Suppressor macrophage treated with lipopolysaccharide for 4 hours (primary cell): Measurements from ENCODE around the gene ZNF165.
A peak's percentile ranks its signal among the peaks of the same experiment; 100 is the strongest.

Source experiments
- DNase-seq: peaks from one replicate; pipeline ENCODE4 v3.0.0-alpha.2; 2020

The ZNF165 gene

DNA sequence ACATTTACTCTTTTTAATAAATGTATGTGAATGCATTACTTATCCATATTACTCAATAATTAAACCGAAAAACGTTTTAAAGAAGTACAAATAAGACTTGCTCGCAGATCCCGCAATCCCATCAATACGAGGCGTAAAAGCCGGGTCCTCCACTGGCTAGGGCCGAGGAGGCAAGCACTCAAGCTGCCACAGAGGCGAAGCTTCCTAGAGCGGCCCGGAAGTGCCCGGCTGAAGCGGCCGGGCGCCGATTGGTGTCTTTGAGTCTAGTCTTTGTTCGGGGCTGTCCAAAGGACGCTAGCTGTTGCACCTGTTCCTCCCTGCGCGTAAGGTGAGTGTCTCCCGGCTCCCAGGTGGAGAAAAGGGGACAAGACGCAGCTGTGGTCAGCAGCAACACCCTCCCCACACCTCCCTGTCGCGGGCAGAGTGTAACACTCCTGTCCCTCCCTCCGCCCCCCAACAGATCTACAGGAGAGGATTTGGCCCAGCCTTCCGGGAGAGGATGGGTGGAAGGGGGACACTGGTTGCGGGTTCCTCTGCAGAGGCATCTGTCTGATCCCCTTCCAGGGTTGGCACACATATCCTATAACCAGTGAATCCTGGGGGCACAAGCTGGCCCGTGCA, 44.1 kb downstream of the ZNF165 start, which contains the start of gene ZSCAN16:
TSS of gene ZSCAN16 (plus strand) at position 260 of the 621 bp plus-strand sequence. CDS start 835 bp downstream, outside the sequence.
- DNase-seq = peak; percentile 87

DNA sequence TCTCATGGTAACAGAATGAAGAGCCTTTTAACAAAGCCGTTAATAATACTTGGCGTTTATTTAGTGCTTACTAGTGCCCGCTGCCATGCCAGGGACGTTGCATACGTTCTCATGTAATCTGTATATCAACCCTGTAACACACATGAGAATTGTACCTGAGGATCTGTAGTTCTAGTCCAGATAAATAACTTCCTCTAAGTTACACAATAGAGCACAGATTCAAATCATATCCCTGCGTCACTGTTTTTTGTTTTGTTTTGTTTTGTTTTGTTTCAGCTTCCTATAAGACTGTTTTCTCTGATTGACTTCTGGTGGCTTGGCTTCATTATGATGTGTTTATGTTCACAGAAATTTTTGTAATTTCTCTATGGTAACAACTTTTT, 44.6 kb downstream of the ZNF165 start:
- DNase-seq = peak; percentile 53

GRCh38 chr6:28125401-28125800, 45.0 kb downstream of the ZNF165 start:
- no peak for DNase-seq

DNA sequence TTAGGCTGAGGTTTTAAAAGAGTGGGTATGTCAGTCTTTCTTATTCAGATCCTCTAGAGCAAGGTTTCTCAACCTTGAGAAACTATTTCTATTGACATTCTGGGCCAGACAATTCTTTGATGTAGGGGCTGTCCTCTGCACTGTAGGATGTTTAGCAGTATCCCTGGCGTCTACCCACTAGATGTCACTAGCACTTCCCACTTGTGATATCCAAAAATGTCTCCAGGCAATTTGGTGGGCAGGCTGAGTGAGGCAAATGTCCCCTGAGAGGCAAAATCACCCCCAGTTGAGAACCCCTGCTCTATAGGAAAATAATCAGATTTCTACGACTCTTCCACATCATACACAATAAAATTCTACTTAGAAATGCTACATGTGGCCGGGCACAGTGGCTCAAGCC, 53.6 kb downstream of the ZNF165 start:
- DNase-seq = peak; percentile 47

GRCh38 chr6:28134716-28135115, 54.3 kb downstream of the ZNF165 start:
- peak; percentile 52 for DNase-seq

DNA sequence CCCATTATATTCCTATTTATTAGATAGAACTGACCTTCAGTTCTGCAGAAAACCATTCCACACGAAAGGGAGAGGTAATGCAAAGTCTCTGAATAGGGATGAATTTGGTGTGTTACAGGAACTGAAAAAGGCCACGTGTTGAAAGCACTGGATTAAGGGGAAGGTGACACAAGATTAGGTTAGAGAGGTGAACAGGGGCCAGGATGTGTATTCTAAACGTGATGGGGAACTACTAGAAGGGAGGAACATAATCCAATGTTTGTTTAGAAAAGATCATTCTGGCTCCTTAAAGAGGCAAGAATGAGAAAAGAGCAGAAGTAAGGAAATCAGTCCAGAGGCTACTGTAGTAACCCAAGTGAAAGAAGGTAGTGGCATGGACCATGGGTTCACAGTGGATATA, 55.0 kb downstream of the ZNF165 start:
- DNase-seq = no peak

GRCh38 chr6:28136585-28137504, 56.5 kb downstream of the ZNF165 start:
- peak; percentile 94 for DNase-seq

DNA sequence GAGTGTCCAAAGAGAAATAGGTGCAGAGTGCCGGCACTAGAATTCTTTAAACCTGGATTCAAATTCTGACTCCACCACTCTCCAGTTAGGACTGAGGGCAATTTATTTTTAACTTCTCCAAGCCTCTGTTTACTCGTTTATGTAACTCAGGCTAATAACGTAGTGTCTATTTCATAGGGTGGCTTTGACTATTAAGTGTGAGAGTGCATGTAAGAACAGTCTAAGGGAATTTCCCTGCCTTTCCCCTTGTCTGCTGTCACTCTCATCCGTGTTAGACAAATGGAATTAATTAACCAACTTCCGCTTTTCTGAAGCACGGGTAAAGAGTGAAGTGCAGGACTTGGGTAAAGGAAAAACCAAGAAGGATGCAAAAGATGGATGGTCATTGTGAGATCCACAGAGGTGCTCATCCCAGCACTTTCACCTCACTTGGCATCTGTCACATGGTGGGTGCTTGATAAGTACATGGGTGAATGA, 57.2 kb downstream of the ZNF165 start:
- peak; percentile 93 for DNase-seq
